Epithelial cell of proximal tubule (primary cell): Measurements from ENCODE around the gene KPTN. TPM values are rescaled to one million over a fixed set of nuclear protein-coding genes. Genes with fewer than 3 reads are reported as not detected.
A peak's percentile ranks its signal among the peaks of the same experiment; 100 is the strongest.

Experiments used
- DNase-seq: peaks from one replicate; pipeline ENCODE4 v3.0.0-alpha.2; 2011; ENCODE audit warnings: low read depth
- H3K4me3 ChIP-seq: 2 replicates; pipeline ENCODE4 v1.5.1; 2011; ENCODE audit warnings: low read depth, mild to moderate bottlenecking, low read length
- total RNA-seq: library from RNA; depleted of rRNA; stranded (reverse); fragments of >200 nt; gene quantifications from 2 replicates; pipeline ENCODE4 v1.2.3, GENCODE V29; 2015
- TF ChIP-seq, protein P1 (sequence below): conservative IDR thresholded peaks from 2 replicates; pipeline ENCODE4 v1.5.1; 2012; ENCODE audit warnings: low read depth, mild to moderate bottlenecking, low read length

KPTN gene
- 3.2 TPM in 2 replicates for total RNA-seq

DNA sequence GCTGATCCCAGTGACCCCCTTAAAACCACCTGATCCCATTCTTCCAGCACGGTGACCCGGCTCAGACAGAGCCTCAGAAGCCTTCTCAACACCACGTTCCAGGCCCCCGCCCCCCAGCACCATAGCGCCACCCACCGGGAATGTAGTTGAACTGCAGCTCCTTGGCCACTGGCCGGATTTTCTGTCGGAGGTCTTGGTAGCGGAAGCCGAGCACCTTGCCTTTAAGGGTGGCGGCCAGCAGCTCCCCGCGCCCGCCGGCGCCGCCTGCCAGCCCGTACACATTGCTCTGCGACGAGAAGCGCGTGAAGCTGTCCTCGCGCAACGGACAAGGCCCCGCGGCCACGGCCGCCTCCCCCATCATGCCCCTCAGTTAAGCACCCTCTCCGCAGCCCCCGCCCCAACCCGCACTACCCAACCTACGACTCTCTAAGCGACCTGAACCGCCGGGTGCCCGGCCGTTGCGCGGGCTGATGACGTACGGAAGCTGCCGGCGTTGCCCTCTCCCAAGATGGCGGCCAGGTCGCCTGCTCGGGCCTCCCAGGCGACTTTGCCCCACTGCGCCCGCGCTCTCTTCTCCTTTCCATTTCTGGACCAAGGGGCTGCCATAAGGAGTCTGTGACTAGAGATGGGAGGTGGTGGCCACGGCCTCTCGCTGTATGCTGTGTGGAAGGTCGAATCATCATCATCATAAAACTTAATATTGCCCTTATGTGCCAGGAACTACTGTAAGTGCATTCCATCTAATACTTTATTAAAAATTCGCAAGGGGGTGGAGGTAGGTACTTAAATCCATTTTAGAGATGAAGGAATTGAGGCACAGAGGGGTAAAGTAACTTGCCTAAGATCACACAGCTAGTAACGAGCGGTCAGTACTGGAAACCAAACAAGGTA, at the start of gene KPTN:
Gene KPTN, minus strand, starts transcription at position 420 of the 891 bp plus-strand sequence. Its CDS starts 59 bp downstream, at position 361.
- DNase-seq: peak; percentile 23
- peak within 1 kb of the TSS; percentile 81 for H3K4me3 ChIP-seq
- TF ChIP-seq, protein P1, sequence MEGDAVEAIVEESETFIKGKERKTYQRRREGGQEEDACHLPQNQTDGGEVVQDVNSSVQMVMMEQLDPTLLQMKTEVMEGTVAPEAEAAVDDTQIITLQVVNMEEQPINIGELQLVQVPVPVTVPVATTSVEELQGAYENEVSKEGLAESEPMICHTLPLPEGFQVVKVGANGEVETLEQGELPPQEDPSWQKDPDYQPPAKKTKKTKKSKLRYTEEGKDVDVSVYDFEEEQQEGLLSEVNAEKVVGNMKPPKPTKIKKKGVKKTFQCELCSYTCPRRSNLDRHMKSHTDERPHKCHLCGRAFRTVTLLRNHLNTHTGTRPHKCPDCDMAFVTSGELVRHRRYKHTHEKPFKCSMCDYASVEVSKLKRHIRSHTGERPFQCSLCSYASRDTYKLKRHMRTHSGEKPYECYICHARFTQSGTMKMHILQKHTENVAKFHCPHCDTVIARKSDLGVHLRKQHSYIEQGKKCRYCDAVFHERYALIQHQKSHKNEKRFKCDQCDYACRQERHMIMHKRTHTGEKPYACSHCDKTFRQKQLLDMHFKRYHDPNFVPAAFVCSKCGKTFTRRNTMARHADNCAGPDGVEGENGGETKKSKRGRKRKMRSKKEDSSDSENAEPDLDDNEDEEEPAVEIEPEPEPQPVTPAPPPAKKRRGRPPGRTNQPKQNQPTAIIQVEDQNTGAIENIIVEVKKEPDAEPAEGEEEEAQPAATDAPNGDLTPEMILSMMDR: peak; percentile 96

DNA sequence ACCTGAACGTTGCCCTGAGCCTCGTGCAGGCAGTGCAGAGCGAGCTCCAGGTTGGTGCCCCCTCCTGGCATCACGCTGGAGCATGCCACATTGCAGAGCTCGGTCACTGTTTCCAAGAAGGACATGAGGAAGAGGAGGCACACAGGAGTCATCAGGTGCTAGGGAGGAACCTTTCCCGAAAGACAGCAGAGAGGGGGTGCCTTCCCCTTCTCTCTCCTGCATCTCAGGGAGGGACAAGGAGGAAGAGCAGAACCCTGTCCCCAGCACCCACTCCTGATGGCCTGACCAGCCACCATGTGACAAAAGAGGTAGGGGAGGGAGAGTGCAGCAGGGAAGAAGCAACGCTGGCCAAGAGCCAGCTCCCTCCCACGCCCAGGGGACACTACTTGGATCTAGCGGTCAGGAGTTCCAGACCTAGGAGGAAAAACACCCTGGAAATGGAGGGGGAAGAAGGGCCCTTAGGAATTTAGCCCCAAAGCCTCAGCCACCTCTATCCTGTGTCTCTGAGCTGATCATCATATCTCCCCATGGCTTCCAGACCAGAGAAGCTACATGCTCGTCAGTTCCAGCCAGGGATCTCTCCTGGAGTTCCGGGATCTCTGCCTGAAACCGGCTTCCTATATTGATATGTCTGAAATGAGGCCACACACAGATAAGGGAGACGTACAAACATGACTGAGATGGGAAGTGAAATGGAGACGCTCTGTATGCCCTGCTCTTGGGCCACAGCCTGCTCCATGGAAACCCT, 47.8 kb upstream of the KPTN start:
- DNase-seq: no peak
- TF ChIP-seq, protein P1: no peak
- no peak overlapping the region for H3K4me3 ChIP-seq

DNA sequence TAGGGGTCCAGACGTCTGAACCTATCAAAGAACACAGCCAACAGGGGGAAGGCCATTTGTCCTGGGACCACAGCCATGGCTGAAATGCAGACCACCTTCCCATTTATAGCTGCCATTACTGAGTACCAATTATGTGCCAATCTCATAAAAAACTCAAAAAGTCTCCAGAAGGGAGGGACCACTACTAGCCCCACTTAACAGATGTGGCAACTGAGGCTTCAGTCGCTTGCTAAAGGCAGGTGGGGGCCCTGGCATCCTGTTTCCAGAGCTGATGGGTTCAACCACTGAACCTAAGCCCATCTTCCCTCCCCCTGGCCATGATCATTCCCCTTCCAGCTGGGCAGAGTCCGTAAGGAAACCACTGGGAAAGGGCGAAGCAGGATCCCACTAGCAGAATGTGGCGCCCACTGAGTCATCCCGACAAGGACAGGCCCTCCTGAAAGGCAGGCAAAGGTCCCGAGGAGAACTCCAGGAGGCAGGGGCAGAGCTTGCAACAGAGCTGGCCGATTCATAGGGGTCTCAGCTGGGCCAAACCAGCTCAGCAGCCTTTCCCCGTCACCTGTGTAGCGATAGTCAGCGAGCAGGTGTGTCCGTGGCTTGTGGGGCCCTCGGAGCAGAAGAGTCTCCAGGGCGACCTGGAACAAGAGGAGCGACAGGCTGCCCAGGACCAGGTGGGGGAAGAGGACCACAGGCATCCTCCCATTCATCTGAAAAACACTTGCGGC, 45.2 kb upstream of the KPTN start:
- no peak overlapping the region for H3K4me3 ChIP-seq
- no peak for DNase-seq
- TF ChIP-seq, protein P1: no peak

DNA sequence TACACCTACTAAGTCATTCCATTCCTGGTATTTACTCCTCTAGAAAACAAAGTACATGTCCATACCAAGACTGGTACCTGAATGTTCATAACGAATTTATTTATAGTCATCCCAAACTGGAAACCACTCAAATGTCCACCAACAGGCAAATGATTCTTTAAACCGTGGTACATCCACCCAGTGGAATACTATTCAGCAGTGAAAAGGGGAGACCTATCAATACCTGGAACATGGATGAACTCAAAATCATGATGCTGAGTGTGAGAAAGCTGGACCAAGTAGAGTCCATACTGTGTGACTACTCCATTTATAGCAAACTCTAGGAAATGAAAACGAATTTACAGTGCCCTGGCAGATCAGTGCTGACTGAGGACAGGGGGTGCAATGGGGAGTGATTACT, 42.8 kb upstream of the KPTN start:
- DNase-seq: no peak
- no peak overlapping the region for H3K4me3 ChIP-seq
- TF ChIP-seq, protein P1: no peak

DNA sequence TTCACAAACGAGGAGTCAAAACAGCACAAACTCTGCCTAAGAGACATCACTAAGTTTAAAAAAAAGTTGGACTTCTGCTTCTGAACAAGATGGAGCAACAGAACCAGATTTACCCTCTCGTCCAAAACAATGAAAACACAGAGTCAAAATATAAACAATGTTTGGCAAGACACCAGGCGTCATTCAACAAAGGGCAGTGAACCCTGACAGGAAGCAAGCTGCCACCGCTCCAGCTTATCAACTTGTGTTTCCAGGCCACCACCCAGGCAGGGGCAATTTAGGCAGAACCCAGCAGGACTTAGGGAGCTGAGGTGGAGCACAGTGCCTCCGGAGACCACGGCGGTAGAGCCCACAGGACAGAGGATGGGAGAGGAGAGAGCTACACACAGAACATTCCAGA, 39.5 kb upstream of the KPTN start:
- TF ChIP-seq, protein P1: no peak
- no peak for DNase-seq
- no peak overlapping the region for H3K4me3 ChIP-seq

DNA sequence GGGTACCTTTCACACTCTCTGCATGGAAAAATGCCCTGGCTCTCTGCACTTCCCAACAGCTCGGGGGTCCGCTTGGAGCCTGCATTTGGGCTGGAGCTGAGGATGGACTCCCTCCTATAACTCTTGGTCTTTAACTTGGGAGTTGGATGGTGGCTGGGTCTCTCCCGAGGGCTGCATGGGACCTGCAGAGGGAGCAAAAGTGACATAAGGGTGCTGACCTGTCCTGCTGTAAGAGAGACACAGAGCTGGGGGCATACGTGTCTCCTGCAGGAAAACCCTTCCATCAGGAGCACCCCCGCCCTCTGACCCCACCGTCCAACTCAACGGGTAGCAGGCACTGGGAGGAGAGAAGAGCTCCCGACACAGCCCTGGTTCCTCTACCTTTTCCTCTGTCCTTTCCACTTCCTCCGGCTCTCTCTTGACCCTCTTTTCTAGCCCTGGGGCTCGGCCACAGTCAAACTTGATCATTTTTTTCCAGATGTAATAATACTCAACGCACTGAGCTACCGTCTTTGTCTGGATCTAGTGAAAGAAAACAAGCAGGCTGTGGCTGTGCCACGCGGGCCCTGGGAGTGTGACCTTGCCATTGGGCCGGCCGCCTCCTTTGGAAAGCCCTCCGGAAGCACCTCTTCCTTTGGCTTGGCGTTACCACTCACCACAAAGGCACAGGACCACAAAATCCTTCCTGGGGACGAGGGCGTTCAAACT, 37.6 kb upstream of the KPTN start:
- DNase-seq: no peak
- TF ChIP-seq, protein P1: no peak
- H3K4me3 ChIP-seq: no peak overlapping the region
